ENCODE data around the gene KCNC3. TPM values are rescaled to one million over a fixed set of nuclear protein-coding genes. Genes with fewer than 3 reads are reported as not detected.

The KCNC3 gene
- total and polyA plus RNA-seq, 2 of the 13 experiments (the other 11 are each of a cell fraction or from before 2014, with no cell fraction given), result 0.29 to 1.7 TPM

GRCh38 chr19:50344661-50345318, 15.6 kb upstream of the KCNC3 start:
- H3K4me2 ChIP-seq (ENCODE audit: low read depth, low read length), result no peak overlapping the region
- H3K4me3 ChIP-seq (replicated peaks in 1 of 3; ENCODE audit: insufficient read depth in 1 of 3, low read depth in 2 of 3, low read length in 3 of 3), result no peak overlapping the region
- no peaks in the 10 kb centered on the region for H3K27me3 ChIP-seq (ENCODE audit: control insufficient read depth in 1 of 2, insufficient read depth in 2 of 2, low read length in 2 of 2)
- TF ChIP-seq MXD1 (CRISPR knock-in tag; IDR thresholded peaks at IDR 0.05), result no peak
- TF ChIP-seq KDM3A (CRISPR knock-in tag; IDR thresholded peaks at IDR 0.05; ENCODE audit: low read depth), result no peak
- no peak for TF ChIP-seq AGO2 (optimal IDR thresholded peaks at IDR 0.05; ENCODE audit: low read depth, low read length)
- no peak for TF ChIP-seq EED (CRISPR knock-in tag; IDR thresholded peaks at IDR 0.05)
- TF ChIP-seq ZNF737 (CRISPR knock-in tag; IDR thresholded peaks at IDR 0.05; ENCODE audit: borderline replicate concordance), result no peak
- H3K36me3 ChIP-seq (replicated peaks in 1 of 2; ENCODE audit: control insufficient read depth in 1 of 2, insufficient read depth in 2 of 2, low read length in 2 of 2), result no peaks in the 10 kb centered on the region
- DNase-seq (ENCODE audit: low spot score), result no peak
- in situ Hi-C loops (cut with HindIII; ENCODE audit: extremely low pct_ligation_motif_present, low pct_unique_long_range_greater_than_20kb), result no loop called here
- no peak overlapping the region for H3K27ac ChIP-seq (ENCODE audit: extremely low read length, insufficient read depth, low read length)
- no peak for FAIRE-seq
- no peak overlapping the region for H3K9ac ChIP-seq (ENCODE audit: insufficient read depth, low read depth, low read length)
- no TSS peak for BruUV-seq (replicated peaks)
- H2AFZ ChIP-seq (ENCODE audit: low read length), result no peak overlapping the region
- ATAC-seq, result no peak
- intact Hi-C loops (cut with micrococcal nuclease; ENCODE audit: unreplicated experiment), result no loop called here
- no peaks in the 10 kb centered on the region for H4K20me1 ChIP-seq (ENCODE audit: insufficient read depth, low read length)
- CTCF ChIA-PET (ENCODE audit: low intra/inter-chr PET ratio, low total read pairs), result no interaction called here
- H3K4me1 ChIP-seq (ENCODE audit: insufficient read depth, low read length), result peaks cover 60% of the 10 kb centered on the region
- 62% methylated on average over 7 of the region's 8 CpGs for WGBS (ENCODE audit: low lambda C conversion rate)
- peaks cover 6% of the 10 kb centered on the region; the same call in 1 of the 2 replicates for H3K9me3 ChIP-seq (ENCODE audit: low read length)
- POLR2A ChIA-PET, result no interaction called here
- H3K79me2 ChIP-seq (ENCODE audit: insufficient read depth, low read length), result no peaks in the 10 kb centered on the region

GRCh38 chr19:50341091-50341564, 12.0 kb upstream of the KCNC3 start:
- WGBS (ENCODE audit: low lambda C conversion rate), result 66% methylated on average over 3 of the region's 3 CpGs
- no peak for ATAC-seq
- no TSS peak for BruUV-seq (replicated peaks)

More at GRCh38 chr19:50341091-50341564, 12.0 kb upstream of the KCNC3 start:
- no peak overlapping the region for H3K9ac ChIP-seq (ENCODE audit: insufficient read depth, low read depth, low read length)
- no peak overlapping the region for H3K4me2 ChIP-seq (ENCODE audit: low read depth, low read length)
- peaks cover 6% of the 10 kb centered on the region; the same call in 1 of the 2 replicates for H3K9me3 ChIP-seq (ENCODE audit: low read length)
- ChIA-PET POLR2A (interaction anchor here (1.9 kb wide), 1 partner anchor 9 kb away, joined by 8 read pairs; no protein-coding TSS in a partner anchor), CTCF (ENCODE audit: low intra/inter-chr PET ratio, low total read pairs) (no interaction called here)
- in situ Hi-C loops (cut with HindIII; ENCODE audit: extremely low pct_ligation_motif_present, low pct_unique_long_range_greater_than_20kb), result no loop called here
- H3K36me3 ChIP-seq (replicated peaks in 1 of 2; ENCODE audit: control insufficient read depth in 1 of 2, insufficient read depth in 2 of 2, low read length in 2 of 2), result no peaks in the 10 kb centered on the region
- H3K27ac ChIP-seq (ENCODE audit: extremely low read length, insufficient read depth, low read length), result no peak overlapping the region
- H3K27me3 ChIP-seq (ENCODE audit: control insufficient read depth in 1 of 2, insufficient read depth in 2 of 2, low read length in 2 of 2), result no peaks in the 10 kb centered on the region
- DNase-seq (ENCODE audit: low spot score) (no peak), FAIRE-seq (no peak)
- no peaks in the 10 kb centered on the region for H3K79me2 ChIP-seq (ENCODE audit: insufficient read depth, low read length)
- TF ChIP-seq HIVEP1 (CRISPR knock-in tag; IDR thresholded peaks at IDR 0.05), result no peak
- no peak for TF ChIP-seq ZNF234 (CRISPR knock-in tag; conservative IDR thresholded peaks at IDR 0.05)
- TF ChIP-seq HOXD1 (CRISPR knock-in tag; IDR thresholded peaks at IDR 0.05), result no peak
- no peak for TF ChIP-seq HMG20A (CRISPR knock-in tag; IDR thresholded peaks at IDR 0.05; ENCODE audit: borderline replicate concordance)
- TF ChIP-seq ZNF121 (CRISPR knock-in tag; IDR thresholded peaks at IDR 0.05), result peak; percentile 95
- no peak for TF ChIP-seq ZNF274 (CRISPR knock-in tag; IDR thresholded peaks at IDR 0.05)
- H4K20me1 ChIP-seq (ENCODE audit: insufficient read depth, low read length), result no peaks in the 10 kb centered on the region
- intact Hi-C loops (cut with micrococcal nuclease; ENCODE audit: unreplicated experiment), result no loop called here
- H3K4me1 ChIP-seq (ENCODE audit: insufficient read depth, low read length), result peaks cover 23% of the 10 kb centered on the region
- H2AFZ ChIP-seq (ENCODE audit: low read length), result no peak overlapping the region
- no peak overlapping the region for H3K4me3 ChIP-seq (replicated peaks in 1 of 3; ENCODE audit: insufficient read depth in 1 of 3, low read depth in 2 of 3, low read length in 3 of 3)

Measured in HepG2 (cell line).